ENCODE measurements around the gene SERPINB1. TPM values are rescaled to one million over a fixed set of nuclear protein-coding genes. Genes with fewer than 3 reads are reported as not detected.

The SERPINB1 gene
- total RNA-seq, 1 donor from 2014 or later: 9.4 TPM

- H3K4me1 Mint-ChIP-seq: peaks cover 33% of the 10 kb centered on the region
- no peaks in the 10 kb centered on the region for H3K4me1 ChIP-seq
- no peak overlapping the region for H3K4me3 Mint-ChIP-seq
- H3K9ac ChIP-seq: no peak overlapping the region
- H3K4me2 ChIP-seq: no peak overlapping the region
- H3K79me2 ChIP-seq (ENCODE audit: low read depth): no peaks in the 10 kb centered on the region
- no peak overlapping the region for H3K27ac Mint-ChIP-seq
- H3K36me3 Mint-ChIP-seq: peaks cover 4% of the 10 kb centered on the region
- peaks cover 4% of the 10 kb centered on the region for H3F3A ChIP-seq (ENCODE audit: low read depth)
- H3K4me3 ChIP-seq: no peak overlapping the region
- no peaks in the 10 kb centered on the region for H3K9me3 ChIP-seq (ENCODE audit: low read depth)
- DNase-seq (ENCODE audit: low spot score): no peak
- H3K9me3 Mint-ChIP-seq: no peaks in the 10 kb centered on the region
- H3K36me3 ChIP-seq: no peaks in the 10 kb centered on the region
- H3K27me3 Mint-ChIP-seq (ENCODE audit: insufficient read depth, low read depth): peaks cover 7% of the 10 kb centered on the region
- TF ChIP-seq EZH2 (IDR thresholded peaks at IDR 0.05): no peak
- no peak for TF ChIP-seq CTCF (IDR thresholded peaks at IDR 0.05)
- no peaks in the 10 kb centered on the region for H4K20me1 ChIP-seq (ENCODE audit: low read depth)
- H3K27me3 ChIP-seq: no peaks in the 10 kb centered on the region
- no peak overlapping the region for H2AFZ ChIP-seq (replicated peaks)
- H3K27ac ChIP-seq: no peak overlapping the region
Observed at GRCh38 chr6:2792330-2793110, 49.1 kb downstream of the SERPINB1 start.

- Histone ChIP-seq H3K27ac (no peak overlapping the region), H3K4me3 (no peak overlapping the region), H3K9ac (no peak overlapping the region), H3K4me2 (no peak overlapping the region), H3F3A (ENCODE audit: low read depth) (peaks cover 4% of the 10 kb centered on the region), H3K36me3 (no peaks in the 10 kb centered on the region), H3K9me3 (ENCODE audit: low read depth) (no peaks in the 10 kb centered on the region), H3K27me3 (no peaks in the 10 kb centered on the region), H2AFZ (replicated peaks) (no peak overlapping the region), H3K4me1 (no peaks in the 10 kb centered on the region), H3K79me2 (ENCODE audit: low read depth) (no peaks in the 10 kb centered on the region), H4K20me1 (ENCODE audit: low read depth) (no peaks in the 10 kb centered on the region)
- Mint-ChIP-seq H3K4me1 (peaks cover 23% of the 10 kb centered on the region), H3K9me3 (no peaks in the 10 kb centered on the region), H3K27ac (no peak overlapping the region), H3K36me3 (peaks cover 11% of the 10 kb centered on the region), H3K27me3 (ENCODE audit: insufficient read depth, low read depth) (peaks cover 7% of the 10 kb centered on the region), H3K4me3 (no peak overlapping the region)
- TF ChIP-seq CTCF (IDR thresholded peaks at IDR 0.05) (no peak), EZH2phosphoT487 (IDR thresholded peaks at IDR 0.05) (no peak), EZH2 (IDR thresholded peaks at IDR 0.05) (no peak)
- DNase-seq (ENCODE audit: low spot score): no peak
Observed at GRCh38 chr6:2791450-2791974, 50.2 kb downstream of the SERPINB1 start.

- TF ChIP-seq EZH2phosphoT487 (IDR thresholded peaks at IDR 0.05): no peak
- TF ChIP-seq EZH2 (IDR thresholded peaks at IDR 0.05): no peak
- TF ChIP-seq CTCF (IDR thresholded peaks at IDR 0.05): peak; percentile 82
- Histone ChIP-seq H3F3A (ENCODE audit: low read depth) (peaks cover 4% of the 10 kb centered on the region), H3K79me2 (ENCODE audit: low read depth) (no peaks in the 10 kb centered on the region), H3K36me3 (no peaks in the 10 kb centered on the region), H3K4me2 (no peak overlapping the region), H3K27ac (no peak overlapping the region), H3K4me3 (no peak overlapping the region), H4K20me1 (ENCODE audit: low read depth) (no peaks in the 10 kb centered on the region), H3K9me3 (ENCODE audit: low read depth) (no peaks in the 10 kb centered on the region), H3K9ac (no peak overlapping the region), H2AFZ (replicated peaks) (no peak overlapping the region), H3K4me1 (no peaks in the 10 kb centered on the region), H3K27me3 (no peaks in the 10 kb centered on the region)
- Mint-ChIP-seq H3K36me3 (peaks cover 17% of the 10 kb centered on the region), H3K27ac (no peak overlapping the region), H3K4me3 (no peak overlapping the region), H3K9me3 (no peaks in the 10 kb centered on the region), H3K4me1 (peaks cover 20% of the 10 kb centered on the region), H3K27me3 (ENCODE audit: insufficient read depth, low read depth) (peaks cover 7% of the 10 kb centered on the region)
- DNase-seq (ENCODE audit: low spot score): peak; percentile 75
Observed at GRCh38 chr6:2790588-2791449, 50.8 kb downstream of the SERPINB1 start.

Measured in neural progenitor cell (in vitro differentiated cells).